WTC11 (cell line): ENCODE measurements around the gene IGSF9B. TPM values are rescaled to one million over a fixed set of nuclear protein-coding genes. Genes with fewer than 3 reads are reported as not detected.

ENCODE experiments used
- ATAC-seq: fragments of 200-7000 bp; cut with Tn5 transposase; 2 replicates; pipeline ENCODE4 v1.10.0; 2021; ENCODE audit warnings: mild to moderate bottlenecking, moderate library complexity
- CTCF ChIA-PET: fragments of 300-600 bp; sonication (Branson Sonifier 250); formaldehyde crosslinking; loops from one replicate; lab custom pipeline; 2021; ENCODE audit warnings: antibody characterized with exemption; lab: Charles Lee
- POLR2A ChIA-PET: fragments of 350-600 bp; sonication (Branson Sonifier 250); formaldehyde crosslinking; loops from one replicate; lab custom pipeline; 2021; ENCODE audit warnings: antibody characterized with exemption; lab: Charles Lee
- DNase-seq: peaks from one replicate; pipeline ENCODE4 v3.0.0; 2021; ENCODE audit warnings: low spot score
- H3K27ac Mint-ChIP-seq: 2 replicates; pipeline ENCODE4 v1.8.0; 2021; ENCODE audit warnings: mixed read lengths
- H3K27me3 Mint-ChIP-seq: 2 replicates; pipeline ENCODE4 v1.8.0; 2021; ENCODE audit warnings: low read depth, mild to moderate bottlenecking, moderate library complexity, mixed read lengths
- H3K36me3 Mint-ChIP-seq: 2 replicates; pipeline ENCODE4 v1.8.0; 2021; ENCODE audit warnings: mixed read lengths
- H3K4me1 Mint-ChIP-seq: 2 replicates; pipeline ENCODE4 v1.8.0; 2022; ENCODE audit warnings: mixed read lengths
- H3K4me3 Mint-ChIP-seq: 2 replicates; pipeline ENCODE4 v1.8.0; 2021; ENCODE audit warnings: mild to moderate bottlenecking, moderate library complexity, mixed read lengths
- H3K9me3 Mint-ChIP-seq: 2 replicates; pipeline ENCODE4 v1.8.0; 2021; ENCODE audit warnings: mixed read lengths
- EMX1 ChIP-seq: fragments of 250-450 bp; sonication (Bioruptor Pico); IDR thresholded peaks from 2 replicates; pipeline ENCODE4 v1.8.0; 2021; ENCODE audit warnings: mild to moderate bottlenecking
- IRF2 ChIP-seq: sonication (generic); formaldehyde crosslinking; IDR thresholded peaks from 2 replicates; pipeline ENCODE4 v1.8.0; 2022; ENCODE audit warnings: low read depth, missing genetic modification reagents, borderline replicate concordance
- KAT7 ChIP-seq: sonication (generic); formaldehyde crosslinking; IDR thresholded peaks from 2 replicates; pipeline ENCODE4 v1.8.1; 2023; ENCODE audit warnings: missing genetic modification reagents, mild to moderate bottlenecking, borderline replicate concordance
- SMAD3 ChIP-seq: sonication (generic); formaldehyde crosslinking; IDR thresholded peaks from 2 replicates; pipeline ENCODE4 v1.8.0; 2022; ENCODE audit warnings: missing genetic modification reagents, mild to moderate bottlenecking, borderline replicate concordance
- TEAD1 ChIP-seq: sonication (generic); formaldehyde crosslinking; IDR thresholded peaks from 2 replicates; pipeline ENCODE4 v1.8.0; 2022; ENCODE audit warnings: mild to moderate bottlenecking, missing genetic modification reagents
- ZBTB21 ChIP-seq: sonication (generic); formaldehyde crosslinking; IDR thresholded peaks from 2 replicates; pipeline ENCODE4 v1.8.1; 2023; ENCODE audit warnings: mild to moderate bottlenecking, missing genetic modification reagents, borderline replicate concordance
- ZNF512 ChIP-seq: sonication (generic); formaldehyde crosslinking; IDR thresholded peaks from 2 replicates; pipeline ENCODE4 v1.8.1; 2022; ENCODE audit warnings: missing genetic modification reagents, borderline replicate concordance
- ZNF671 ChIP-seq: fragments of 250-450 bp; sonication (Bioruptor Pico); IDR thresholded peaks from 2 replicates; pipeline ENCODE4 v1.8.0; 2021; ENCODE audit warnings: mild to moderate bottlenecking
- ZSCAN18 ChIP-seq: fragments of 250-450 bp; sonication (Bioruptor Pico); IDR thresholded peaks from 2 replicates; pipeline ENCODE4 v2.1.2; 2022; ENCODE audit warnings: mild to moderate bottlenecking, moderate library complexity
- total RNA-seq: library from RNA; stranded (reverse); gene quantifications from 3 replicates; pipeline ENCODE4 v1.2.3, GENCODE V29; 2021
- TF ChIP-seq, protein P1 (sequence below): sonication (generic); formaldehyde crosslinking; IDR thresholded peaks from 2 replicates; pipeline ENCODE4 v1.8.1; 2022; ENCODE audit warnings: mild to moderate bottlenecking, missing genetic modification reagents, moderate library complexity, borderline replicate concordance
- TF ChIP-seq, protein P2 (sequence below): fragments of 200-600 bp; IDR thresholded peaks from 2 replicates; pipeline ENCODE4 v1.8.0; 2022; ENCODE audit warnings: antibody characterized with exemption
- TF ChIP-seq, protein P3 (sequence below): sonication (generic); formaldehyde crosslinking; IDR thresholded peaks from 2 replicates; pipeline ENCODE4 v1.8.1; 2023; ENCODE audit warnings: mild to moderate bottlenecking, missing genetic modification reagents, moderate library complexity
- TF ChIP-seq, protein P4 (sequence below): fragments of 250-450 bp; sonication (Bioruptor Pico); IDR thresholded peaks from 2 replicates; pipeline ENCODE4 v1.9.0; 2021; ENCODE audit warnings: mild to moderate bottlenecking

The IGSF9B gene
- total RNA-seq, 1 experiment from 2014 or later, result 52.7 TPM

DNA sequence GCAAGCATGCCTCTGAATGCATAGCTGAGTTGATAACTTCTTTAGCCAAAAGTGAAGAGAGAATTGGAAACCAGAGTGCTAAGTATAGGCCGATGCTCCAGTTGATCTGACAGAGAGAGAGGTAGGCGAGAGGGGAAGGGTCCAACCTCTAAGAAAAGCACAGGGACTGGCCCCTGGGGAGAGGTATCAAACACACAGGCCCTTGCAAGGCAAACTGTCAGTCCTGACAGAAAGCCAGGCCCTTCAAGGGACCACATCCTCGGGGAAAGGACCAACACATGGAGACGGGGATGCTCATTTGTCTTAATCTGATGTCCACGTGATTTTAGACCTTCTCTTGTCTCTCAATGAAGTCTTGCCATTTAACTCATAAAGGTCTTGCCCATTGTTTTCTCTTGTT, 67.6 kb downstream of the IGSF9B start:
- H3K4me1 Mint-ChIP-seq, result no peaks in the 10 kb centered on the region
- no peak for DNase-seq

GRCh38 chr11:133887692-133888332, 69.0 kb downstream of the IGSF9B start:
- CTCF ChIA-PET, result no interaction called here
- DNase-seq (no peak), ATAC-seq (no peak)
- Mint-ChIP-seq H3K4me1 (no peaks in the 10 kb centered on the region), H3K27me3 (peaks cover 14% of the 10 kb centered on the region), H3K4me3 (no peak overlapping the region), H3K36me3 (no peaks in the 10 kb centered on the region), H3K27ac (no peak overlapping the region)
- TF ChIP-seq ZBTB21 (CRISPR knock-in tag) (no peak), EMX1 (no peak), SMAD3 (CRISPR knock-in tag) (no peak)
- TF ChIP-seq, protein P1, sequence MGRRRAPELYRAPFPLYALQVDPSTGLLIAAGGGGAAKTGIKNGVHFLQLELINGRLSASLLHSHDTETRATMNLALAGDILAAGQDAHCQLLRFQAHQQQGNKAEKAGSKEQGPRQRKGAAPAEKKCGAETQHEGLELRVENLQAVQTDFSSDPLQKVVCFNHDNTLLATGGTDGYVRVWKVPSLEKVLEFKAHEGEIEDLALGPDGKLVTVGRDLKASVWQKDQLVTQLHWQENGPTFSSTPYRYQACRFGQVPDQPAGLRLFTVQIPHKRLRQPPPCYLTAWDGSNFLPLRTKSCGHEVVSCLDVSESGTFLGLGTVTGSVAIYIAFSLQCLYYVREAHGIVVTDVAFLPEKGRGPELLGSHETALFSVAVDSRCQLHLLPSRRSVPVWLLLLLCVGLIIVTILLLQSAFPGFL (CRISPR knock-in tag), result no peak
- TF ChIP-seq, protein P2, sequence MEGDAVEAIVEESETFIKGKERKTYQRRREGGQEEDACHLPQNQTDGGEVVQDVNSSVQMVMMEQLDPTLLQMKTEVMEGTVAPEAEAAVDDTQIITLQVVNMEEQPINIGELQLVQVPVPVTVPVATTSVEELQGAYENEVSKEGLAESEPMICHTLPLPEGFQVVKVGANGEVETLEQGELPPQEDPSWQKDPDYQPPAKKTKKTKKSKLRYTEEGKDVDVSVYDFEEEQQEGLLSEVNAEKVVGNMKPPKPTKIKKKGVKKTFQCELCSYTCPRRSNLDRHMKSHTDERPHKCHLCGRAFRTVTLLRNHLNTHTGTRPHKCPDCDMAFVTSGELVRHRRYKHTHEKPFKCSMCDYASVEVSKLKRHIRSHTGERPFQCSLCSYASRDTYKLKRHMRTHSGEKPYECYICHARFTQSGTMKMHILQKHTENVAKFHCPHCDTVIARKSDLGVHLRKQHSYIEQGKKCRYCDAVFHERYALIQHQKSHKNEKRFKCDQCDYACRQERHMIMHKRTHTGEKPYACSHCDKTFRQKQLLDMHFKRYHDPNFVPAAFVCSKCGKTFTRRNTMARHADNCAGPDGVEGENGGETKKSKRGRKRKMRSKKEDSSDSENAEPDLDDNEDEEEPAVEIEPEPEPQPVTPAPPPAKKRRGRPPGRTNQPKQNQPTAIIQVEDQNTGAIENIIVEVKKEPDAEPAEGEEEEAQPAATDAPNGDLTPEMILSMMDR, result no peak
- TF ChIP-seq, all 79 proteins: peak for 0
- POLR2A ChIA-PET, result interaction anchor here (0.5 kb wide), 1 partner anchor 136 kb away, joined by 4 read pairs; no protein-coding TSS in a partner anchor
- H3K9me3 Mint-ChIP-seq, result peaks cover 17% of the 10 kb centered on the region

More for the DNA sequence above, 67.6 kb downstream of the IGSF9B start:
- Mint-ChIP-seq H3K4me3 (no peak overlapping the region), H3K27ac (no peak overlapping the region), H3K27me3 (peaks cover 7% of the 10 kb centered on the region; the same call in 1 of the 2 replicates), H3K36me3 (no peaks in the 10 kb centered on the region), H3K9me3 (0 out of 2 replicates have a peak, but pooled peaks cover 8% of the 10 kb centered on the region)
- ChIA-PET CTCF (no interaction called here), POLR2A (no interaction called here)
- no peak for ATAC-seq
- TF ChIP-seq, protein P3, sequence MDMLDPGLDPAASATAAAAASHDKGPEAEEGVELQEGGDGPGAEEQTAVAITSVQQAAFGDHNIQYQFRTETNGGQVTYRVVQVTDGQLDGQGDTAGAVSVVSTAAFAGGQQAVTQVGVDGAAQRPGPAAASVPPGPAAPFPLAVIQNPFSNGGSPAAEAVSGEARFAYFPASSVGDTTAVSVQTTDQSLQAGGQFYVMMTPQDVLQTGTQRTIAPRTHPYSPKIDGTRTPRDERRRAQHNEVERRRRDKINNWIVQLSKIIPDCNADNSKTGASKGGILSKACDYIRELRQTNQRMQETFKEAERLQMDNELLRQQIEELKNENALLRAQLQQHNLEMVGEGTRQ (CRISPR knock-in tag), result no peak

DNA sequence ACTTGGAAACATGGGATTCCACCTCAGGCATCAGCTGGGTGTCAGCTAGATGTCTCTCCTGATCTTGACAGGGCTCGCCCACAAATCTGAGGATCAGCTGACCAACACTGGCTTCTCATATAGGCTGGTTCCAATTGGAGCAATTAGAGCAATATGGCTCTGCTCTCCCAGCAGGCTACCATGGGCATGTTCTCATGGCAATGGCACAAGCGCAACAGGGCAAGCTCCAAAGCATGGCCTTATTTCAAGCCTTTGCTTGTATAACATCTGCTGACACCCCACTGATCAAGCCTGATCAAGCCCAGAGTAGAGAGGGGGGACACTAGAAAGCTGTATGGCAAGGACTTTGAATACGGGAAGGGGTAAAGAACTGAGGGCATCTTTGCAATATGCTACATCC, 70.7 kb downstream of the IGSF9B start:
- H3K36me3 Mint-ChIP-seq, result no peaks in the 10 kb centered on the region
- CTCF ChIA-PET, result no interaction called here
- POLR2A ChIA-PET, result no interaction called here

More for the DNA sequence above, 70.7 kb downstream of the IGSF9B start:
- Mint-ChIP-seq H3K27ac (no peak overlapping the region), H3K9me3 (peaks cover 25% of the 10 kb centered on the region), H3K4me1 (no peaks in the 10 kb centered on the region), H3K27me3 (peaks cover 20% of the 10 kb centered on the region), H3K4me3 (no peak overlapping the region)
- DNase-seq (no peak), ATAC-seq (no peak)
- TF ChIP-seq KAT7 (CRISPR knock-in tag) (no peak), ZNF671 (CRISPR knock-in tag) (no peak), IRF2 (CRISPR knock-in tag) (no peak), ZSCAN18 (no peak), TEAD1 (no peak), ZNF512 (no peak)
- TF ChIP-seq, protein P4, sequence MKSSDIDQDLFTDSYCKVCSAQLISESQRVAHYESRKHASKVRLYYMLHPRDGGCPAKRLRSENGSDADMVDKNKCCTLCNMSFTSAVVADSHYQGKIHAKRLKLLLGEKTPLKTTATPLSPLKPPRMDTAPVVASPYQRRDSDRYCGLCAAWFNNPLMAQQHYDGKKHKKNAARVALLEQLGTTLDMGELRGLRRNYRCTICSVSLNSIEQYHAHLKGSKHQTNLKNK (CRISPR knock-in tag), result no peak
